Measurements from ENCODE around the gene ATAD5. TPM values are rescaled to one million over a fixed set of nuclear protein-coding genes. Genes with fewer than 3 reads are reported as not detected.

Gene ATAD5
- total and polyA plus RNA-seq, 2 of the 4 experiments (the other 2 are of a cell fraction): 1.0 to 1.3 TPM

GRCh38 chr17:30840771-30841170, 9.0 kb downstream of the ATAD5 start:
- no peak overlapping the region for H3K18ac ChIP-seq (ENCODE audit: low read depth, low read length)
- no peaks in the 10 kb centered on the region for H3K4me1 ChIP-seq (ENCODE audit: control insufficient read depth, insufficient read depth, low read length)
- H3K4me3 ChIP-seq (ENCODE audit: insufficient read depth, low read depth, low read length): no peak overlapping the region
- H3K79me1 ChIP-seq (ENCODE audit: low read depth in 1 of 2, low read length in 2 of 2): peaks cover 0 to 5% of the 10 kb centered on the region in 2 experiments; a peak in 2 of 4 replicates
- H2AK9ac ChIP-seq (replicated peaks; ENCODE audit: low read depth, low read length, poor library complexity): no peak overlapping the region
- no peak overlapping the region for H2AFZ ChIP-seq (replicated peaks; ENCODE audit: low read length, poor library complexity)
- no peak overlapping the region for H4K91ac ChIP-seq (ENCODE audit: insufficient read depth, low read depth, low read length)
- no peak overlapping the region for H2BK20ac ChIP-seq (ENCODE audit: low read depth, low read length)
- DNase-seq (no peak), ATAC-seq (ENCODE audit: low read depth) (no peak)
- no peak overlapping the region for H3K27ac ChIP-seq (ENCODE audit: insufficient read depth, low read length)
- H3K9me1 ChIP-seq (ENCODE audit: insufficient read depth, low read length): no peaks in the 10 kb centered on the region
- ChIA-PET CTCF (interaction anchor here (0.6 kb wide), 1 partner anchor 15 kb away, joined by 3 read pairs; no protein-coding TSS in a partner anchor), POLR2A (ENCODE audit: unreplicated experiment) (no interaction called here)
- H2BK120ac ChIP-seq (ENCODE audit: low read depth, low read length): no peak overlapping the region
- no peaks in the 10 kb centered on the region for H3K9me3 ChIP-seq (ENCODE audit: control insufficient read depth, insufficient read depth, low read length)
- H2BK15ac ChIP-seq (ENCODE audit: low read depth, low read length): no peak overlapping the region
- no peaks in the 10 kb centered on the region for H3K27me3 ChIP-seq (ENCODE audit: control insufficient read depth, insufficient read depth, low read length)
- no peak overlapping the region for H3K23ac ChIP-seq (ENCODE audit: low read depth, low read length)
- in situ Hi-C loops (cut with MboI; ENCODE audit: low sequenced_read_pairs) (no loop called here), intact Hi-C loops (cut with micrococcal nuclease) (no loop called here), dilution Hi-C loops (cut with HindIII; ENCODE audit: low sequenced_read_pairs, unreplicated experiment) (no loop called here)
- no peak overlapping the region for H3K4ac ChIP-seq (ENCODE audit: low read depth, low read length)
- no peak overlapping the region for H3K9ac ChIP-seq (ENCODE audit: low read depth, low read length)
- no peak overlapping the region for H2AK5ac ChIP-seq (ENCODE audit: low read depth, low read length)
- TF ChIP-seq USF2 (IDR thresholded peaks at IDR 0.05; ENCODE audit: low read depth, low read length) (no peak), NFE2L2 (IDR thresholded peaks at IDR 0.05; ENCODE audit: low read depth, low read length) (no peak), RFX5 (IDR thresholded peaks at IDR 0.05; ENCODE audit: low read depth, low read length) (no peak), RCOR1 (IDR thresholded peaks at IDR 0.05; ENCODE audit: insufficient replicate concordance, low read length) (no peak), BHLHE40 (IDR thresholded peaks at IDR 0.05; ENCODE audit: low read depth, low read length) (no peak), CEBPB (IDR thresholded peaks at IDR 0.05; ENCODE audit: low read depth, low read length) (no peak), FOS (IDR thresholded peaks at IDR 0.05; ENCODE audit: low read depth, low read length) (no peak), MAFK (IDR thresholded peaks at IDR 0.05; ENCODE audit: low read depth, low read length) (no peak), MXI1 (IDR thresholded peaks at IDR 0.05; ENCODE audit: borderline replicate concordance, low read depth, low read length) (no peak), MAZ (IDR thresholded peaks at IDR 0.05; ENCODE audit: borderline replicate concordance, low read depth, low read length) (no peak), SMC3 (IDR thresholded peaks at IDR 0.05; ENCODE audit: low read depth, low read length) (no peak), CHD1 (IDR thresholded peaks at IDR 0.05; ENCODE audit: low read depth, low read length) (no peak), POLR2A (IDR thresholded peaks at IDR 0.05; ENCODE audit: low read depth, low read length) (no peak), RAD21 (IDR thresholded peaks at IDR 0.05; ENCODE audit: low read length) (no peak), ELK1 (IDR thresholded peaks at IDR 0.05; ENCODE audit: borderline replicate concordance, low read depth, low read length) (no peak)
- TF ChIP-seq, protein P1, sequence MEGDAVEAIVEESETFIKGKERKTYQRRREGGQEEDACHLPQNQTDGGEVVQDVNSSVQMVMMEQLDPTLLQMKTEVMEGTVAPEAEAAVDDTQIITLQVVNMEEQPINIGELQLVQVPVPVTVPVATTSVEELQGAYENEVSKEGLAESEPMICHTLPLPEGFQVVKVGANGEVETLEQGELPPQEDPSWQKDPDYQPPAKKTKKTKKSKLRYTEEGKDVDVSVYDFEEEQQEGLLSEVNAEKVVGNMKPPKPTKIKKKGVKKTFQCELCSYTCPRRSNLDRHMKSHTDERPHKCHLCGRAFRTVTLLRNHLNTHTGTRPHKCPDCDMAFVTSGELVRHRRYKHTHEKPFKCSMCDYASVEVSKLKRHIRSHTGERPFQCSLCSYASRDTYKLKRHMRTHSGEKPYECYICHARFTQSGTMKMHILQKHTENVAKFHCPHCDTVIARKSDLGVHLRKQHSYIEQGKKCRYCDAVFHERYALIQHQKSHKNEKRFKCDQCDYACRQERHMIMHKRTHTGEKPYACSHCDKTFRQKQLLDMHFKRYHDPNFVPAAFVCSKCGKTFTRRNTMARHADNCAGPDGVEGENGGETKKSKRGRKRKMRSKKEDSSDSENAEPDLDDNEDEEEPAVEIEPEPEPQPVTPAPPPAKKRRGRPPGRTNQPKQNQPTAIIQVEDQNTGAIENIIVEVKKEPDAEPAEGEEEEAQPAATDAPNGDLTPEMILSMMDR (conservative IDR thresholded peaks at IDR 0.05; ENCODE audit: low read depth, low read length): no peak
- peaks cover 4% of the 10 kb centered on the region for H3K36me3 ChIP-seq (ENCODE audit: control insufficient read depth, insufficient read depth, low read length)
- BruUV-seq (replicated peaks): no TSS peak
- no peak overlapping the region for H2BK5ac ChIP-seq (ENCODE audit: low read depth, low read length, poor library complexity, severe bottlenecking)
- H3K56ac ChIP-seq (ENCODE audit: extremely low read depth, insufficient read depth, low read length): no peak overlapping the region
- no peak overlapping the region for H4K5ac ChIP-seq (ENCODE audit: low read depth, low read length)
- H3K14ac ChIP-seq (replicated peaks; ENCODE audit: low read depth, low read length): no peak overlapping the region
- no peak overlapping the region for H3K4me2 ChIP-seq (ENCODE audit: low read depth, low read length)
- WGBS, 2 experiments (ENCODE audit: extremely low coverage in 2 of 2, insufficient read length in 1 of 2): 100% methylated on average over 4 of the region's 7 CpGs; no CpG with 5 or more reads in 1 of the 2 experiments
- H4K8ac ChIP-seq (ENCODE audit: low read depth in 2 of 2, low read length in 2 of 2): no peak overlapping the region
- H4K20me1 ChIP-seq (ENCODE audit: insufficient read depth, low read length): no peaks in the 10 kb centered on the region
